ENCODE results near the gene UBXN6. TPM values are rescaled to one million over a fixed set of nuclear protein-coding genes. Genes with fewer than 3 reads are reported as not detected.

The UBXN6 gene
- total RNA-seq, 1 experiment from 2014 or later, result 31.6 TPM

DNA sequence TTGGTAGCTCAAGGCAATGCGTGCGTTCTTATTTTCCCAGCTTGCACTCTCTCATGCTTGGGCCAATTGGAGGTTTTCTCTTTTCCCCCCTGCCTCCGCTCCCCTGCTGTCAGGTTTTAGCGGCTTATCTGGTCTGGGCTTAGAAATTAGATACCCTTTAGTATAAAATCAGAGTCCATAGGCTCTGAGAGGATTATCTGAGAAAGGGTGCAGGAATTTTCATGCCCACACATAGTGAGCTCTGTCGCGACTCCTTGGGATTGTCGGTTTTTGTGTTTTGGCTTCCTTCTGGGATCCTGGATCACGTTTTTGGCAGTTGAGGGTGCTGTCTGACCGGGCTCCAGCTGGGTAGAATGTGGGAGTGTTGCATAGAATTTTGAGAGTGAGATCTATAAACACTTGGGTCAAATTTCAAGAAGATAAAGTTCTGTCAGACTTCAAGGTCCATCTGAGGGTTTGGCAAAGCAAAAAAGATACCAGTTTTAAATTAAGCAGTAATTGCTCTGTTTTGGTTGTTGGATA is 42.7 kb downstream of the UBXN6 start:
- DNase-seq (ENCODE audit: extremely low read depth, low read depth), result no peak

DNA sequence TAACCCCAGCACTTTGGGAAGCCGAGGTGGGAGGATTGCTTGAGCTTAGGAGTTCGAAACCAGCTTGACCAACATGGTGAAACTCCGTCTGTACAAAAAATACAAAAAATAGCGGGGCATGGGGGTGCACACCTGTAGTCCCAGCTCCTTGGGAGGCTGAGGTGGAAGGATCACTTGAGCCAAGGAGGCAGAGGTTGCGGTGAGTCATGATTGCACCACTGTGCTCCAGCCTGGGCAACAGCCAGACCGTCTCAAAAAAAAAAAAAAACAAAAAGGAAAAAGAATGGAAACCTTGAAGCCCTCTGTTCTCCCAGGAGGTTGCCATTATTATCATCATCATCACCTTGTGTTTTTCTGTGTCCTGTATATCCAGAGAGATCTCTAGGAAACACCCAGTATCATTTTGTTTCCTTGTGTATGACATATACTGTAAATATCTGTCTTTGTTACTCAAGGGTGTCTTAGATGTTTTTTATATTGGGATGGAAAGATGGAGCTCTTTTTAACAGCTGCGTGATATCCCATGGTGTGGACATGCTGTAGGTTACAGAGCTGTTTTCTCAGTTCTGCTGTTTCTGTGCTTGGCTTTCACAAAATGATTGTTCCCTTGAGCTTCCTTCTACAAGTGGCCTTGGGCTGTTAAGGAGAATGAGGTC is 43.3 kb downstream of the UBXN6 start:
- no peak for DNase-seq (ENCODE audit: extremely low read depth, low read depth)

DNA sequence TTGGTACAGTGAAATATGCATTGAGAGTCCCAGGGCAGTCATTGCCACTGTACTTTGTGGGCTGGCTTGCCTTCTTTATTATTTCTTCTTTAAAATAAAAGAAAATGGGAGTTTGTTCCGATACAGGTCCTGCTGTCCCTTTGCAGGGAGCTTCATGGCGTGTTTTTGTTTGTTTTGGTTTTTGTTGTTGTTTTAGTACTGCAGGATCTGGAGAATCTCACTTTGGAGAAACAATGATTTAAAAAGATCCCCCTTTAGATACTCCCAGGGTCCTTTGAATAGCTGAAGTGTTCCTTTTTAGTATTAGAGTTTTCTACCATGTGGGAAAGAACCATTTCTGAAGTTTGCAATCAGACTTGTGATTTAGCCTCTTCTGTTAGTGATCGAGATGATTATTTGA is 44.0 kb downstream of the UBXN6 start:
- DNase-seq (ENCODE audit: extremely low read depth, low read depth), result no peak

DNA sequence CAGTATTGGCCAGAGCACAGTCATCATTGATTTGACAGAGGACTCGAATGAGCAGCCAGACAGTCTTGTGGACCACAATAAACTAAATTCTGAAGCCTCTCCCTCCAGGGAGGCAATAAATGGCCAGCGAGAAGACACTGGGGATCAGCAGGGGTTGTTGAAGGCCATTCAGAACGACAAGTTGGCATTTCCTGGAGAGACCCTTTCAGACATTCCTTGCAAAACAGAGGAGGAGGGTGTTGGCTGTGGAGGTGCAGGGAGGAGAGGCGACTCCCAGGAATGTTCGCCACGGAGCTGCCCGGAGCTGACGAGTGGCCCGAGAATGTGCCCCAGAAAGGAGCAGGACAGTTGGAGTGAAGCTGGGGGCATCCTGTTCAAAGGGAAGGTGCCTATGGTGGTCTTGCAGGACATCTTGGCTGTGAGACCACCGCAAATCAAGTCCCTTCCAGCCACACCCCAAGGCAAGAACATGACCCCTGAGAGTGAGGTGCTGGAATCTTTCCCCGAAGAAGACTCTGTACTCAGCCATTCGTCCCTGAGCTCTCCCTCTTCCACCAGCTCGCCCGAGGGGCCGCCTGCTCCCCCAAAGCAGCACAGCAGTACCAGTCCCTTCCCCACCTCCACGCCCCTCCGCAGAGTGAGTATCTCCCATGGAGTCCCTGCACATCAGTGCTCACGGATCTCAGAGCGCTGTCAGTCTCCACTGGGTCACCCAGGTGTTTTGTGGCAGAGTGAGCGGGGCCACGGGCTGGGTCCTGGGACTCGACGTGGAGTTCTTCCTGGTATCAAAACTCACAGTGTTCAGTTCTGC is 48.3 kb downstream of the UBXN6 start:
- no peak for DNase-seq (ENCODE audit: extremely low read depth, low read depth)

DNA sequence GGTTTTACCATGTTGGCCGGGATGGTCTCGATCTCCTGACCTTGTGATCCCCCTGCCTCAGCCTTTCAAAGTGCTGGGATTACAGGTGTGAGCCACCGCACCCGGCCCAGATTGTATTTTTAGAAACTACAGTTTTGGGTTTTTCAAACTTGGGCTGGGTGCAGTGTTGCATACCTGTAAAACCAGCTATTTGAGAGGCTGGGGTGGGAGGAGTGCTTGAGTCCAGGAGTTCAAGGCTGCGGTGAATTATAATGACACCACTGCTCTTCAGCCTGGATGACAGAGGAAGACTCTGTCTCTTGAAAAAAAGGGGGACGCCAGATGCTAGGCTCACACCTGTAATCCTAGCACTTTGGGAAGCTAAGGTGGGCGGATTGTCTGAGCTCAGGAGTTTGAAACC is 51.0 kb downstream of the UBXN6 start:
- DNase-seq (ENCODE audit: extremely low read depth, low read depth), result no peak

DNA sequence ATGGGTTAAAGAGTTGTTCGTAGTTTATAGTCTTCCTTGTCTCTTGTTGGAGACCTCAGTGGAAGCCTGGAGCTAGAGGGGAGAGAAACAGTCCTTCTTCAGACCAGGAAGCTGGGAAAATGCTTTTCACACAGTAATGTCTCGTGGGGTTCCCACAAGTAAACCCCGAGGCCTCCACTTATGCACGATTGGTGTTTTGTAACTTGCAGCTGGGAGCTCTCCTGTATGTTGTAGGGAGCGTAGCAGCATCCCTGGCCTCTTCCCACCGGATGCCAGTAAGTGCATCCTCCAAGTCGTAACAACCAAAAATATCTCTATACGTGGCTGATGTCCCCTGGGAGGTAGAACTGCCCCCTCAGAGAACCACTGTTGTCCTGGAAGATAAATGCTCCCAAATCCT is 51.6 kb downstream of the UBXN6 start:
- no peak for DNase-seq (ENCODE audit: extremely low read depth, low read depth)

DNA sequence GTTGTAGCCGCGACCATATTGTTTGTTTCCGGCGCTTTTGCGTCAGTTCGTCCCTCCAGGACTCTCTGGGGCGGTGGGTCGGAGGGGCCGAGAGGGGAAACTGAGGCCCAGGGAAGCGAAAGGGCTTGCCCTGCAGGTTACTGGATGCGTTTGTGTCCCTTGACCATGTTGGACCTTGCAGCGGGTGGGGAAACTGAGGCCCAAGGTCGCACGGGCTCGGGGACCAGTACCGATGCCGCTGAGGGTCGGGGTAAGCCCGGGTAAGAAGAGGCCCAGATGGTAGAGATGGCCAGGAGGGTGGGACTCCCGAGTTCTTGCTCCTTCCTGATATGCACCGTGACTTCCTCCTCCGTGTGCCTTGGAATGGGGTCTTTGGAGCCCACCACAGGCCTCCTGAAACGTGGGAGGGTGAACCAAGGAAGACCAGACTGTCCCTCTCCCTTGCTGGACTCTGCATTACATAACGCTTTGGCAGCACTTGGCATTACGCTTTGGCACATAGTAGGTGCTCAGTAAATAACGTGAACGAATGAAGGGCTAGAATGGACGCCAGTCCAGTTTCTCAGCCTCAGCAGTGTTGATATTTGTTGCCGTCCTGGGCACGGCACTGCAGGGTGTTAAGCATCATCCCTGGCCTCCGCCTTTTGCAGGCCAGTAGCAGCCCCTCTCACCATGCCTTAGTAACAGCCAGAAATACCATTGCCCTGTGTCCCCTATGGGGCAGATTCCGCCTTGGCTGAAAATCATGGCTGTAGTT is 54.4 kb downstream of the UBXN6 start:
- DNase-seq (ENCODE audit: extremely low read depth, low read depth), result no peak

DNA sequence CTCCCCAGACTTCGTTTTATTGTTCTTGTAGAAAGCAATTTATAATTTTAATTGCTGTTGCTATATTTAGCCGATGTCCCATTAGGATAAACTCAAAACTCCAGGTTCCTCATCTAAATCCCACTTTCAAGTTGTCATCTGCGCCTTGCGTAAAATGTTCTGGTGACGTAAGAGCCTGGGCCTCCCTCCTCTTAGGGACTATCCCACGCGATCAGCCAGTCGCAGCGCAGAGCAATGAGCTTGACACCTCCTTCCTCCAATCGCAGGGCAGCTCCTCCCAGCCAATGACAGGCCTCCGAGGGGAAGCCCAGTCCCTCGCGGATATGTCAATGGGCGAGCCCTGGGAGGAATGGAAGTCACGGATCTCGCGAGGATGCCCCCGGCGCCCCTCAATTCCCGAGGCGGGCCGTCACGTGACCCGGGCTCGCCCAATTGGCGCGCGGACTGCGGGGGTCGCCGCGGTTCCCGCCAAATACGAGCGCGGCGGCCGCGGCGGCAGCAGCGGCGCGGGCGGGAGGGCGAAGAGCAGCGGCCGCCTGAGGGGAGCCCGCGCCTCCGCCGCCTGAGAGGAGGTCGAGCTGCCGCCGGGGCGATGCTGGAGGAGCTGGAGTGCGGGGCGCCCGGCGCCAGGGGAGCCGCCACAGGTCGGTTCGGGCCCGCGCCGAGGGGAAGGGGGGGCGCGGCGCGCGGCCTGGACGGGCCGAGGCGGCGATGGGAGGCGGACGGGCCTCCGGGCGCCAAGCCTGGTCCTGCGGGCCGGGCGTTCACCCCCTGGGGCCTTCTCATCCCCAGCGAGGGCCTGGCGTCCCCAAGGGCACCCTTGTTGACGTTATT is 55.2 kb downstream of the UBXN6 start, which contains the start of gene CHAF1A:
Gene CHAF1A, plus strand, starts transcription at position 470 of the 834 bp plus-strand sequence. Its CDS starts 123 bp downstream, at position 593.
- peak; percentile 99 for DNase-seq (ENCODE audit: extremely low read depth, low read depth)

DNA sequence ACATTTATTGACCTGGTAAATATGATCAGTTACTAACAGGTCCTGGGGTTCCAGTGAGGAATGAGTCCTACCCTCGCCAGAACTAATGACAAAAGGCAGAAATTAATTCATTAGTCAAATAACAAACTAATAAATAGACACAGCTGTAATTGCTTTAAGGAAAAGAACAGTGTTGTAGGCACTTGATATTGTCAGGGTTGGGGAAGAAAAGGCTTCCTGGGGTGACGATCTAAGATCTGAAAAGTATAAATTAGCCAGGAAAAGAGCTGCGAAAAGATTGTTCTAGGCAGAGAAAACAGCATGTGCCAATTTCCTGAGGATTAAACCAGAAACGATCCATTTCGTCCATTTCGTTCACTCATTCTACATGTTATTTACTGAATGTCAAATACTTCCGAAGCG is 55.8 kb downstream of the UBXN6 start:
- no peak for DNase-seq (ENCODE audit: extremely low read depth, low read depth)

DNA sequence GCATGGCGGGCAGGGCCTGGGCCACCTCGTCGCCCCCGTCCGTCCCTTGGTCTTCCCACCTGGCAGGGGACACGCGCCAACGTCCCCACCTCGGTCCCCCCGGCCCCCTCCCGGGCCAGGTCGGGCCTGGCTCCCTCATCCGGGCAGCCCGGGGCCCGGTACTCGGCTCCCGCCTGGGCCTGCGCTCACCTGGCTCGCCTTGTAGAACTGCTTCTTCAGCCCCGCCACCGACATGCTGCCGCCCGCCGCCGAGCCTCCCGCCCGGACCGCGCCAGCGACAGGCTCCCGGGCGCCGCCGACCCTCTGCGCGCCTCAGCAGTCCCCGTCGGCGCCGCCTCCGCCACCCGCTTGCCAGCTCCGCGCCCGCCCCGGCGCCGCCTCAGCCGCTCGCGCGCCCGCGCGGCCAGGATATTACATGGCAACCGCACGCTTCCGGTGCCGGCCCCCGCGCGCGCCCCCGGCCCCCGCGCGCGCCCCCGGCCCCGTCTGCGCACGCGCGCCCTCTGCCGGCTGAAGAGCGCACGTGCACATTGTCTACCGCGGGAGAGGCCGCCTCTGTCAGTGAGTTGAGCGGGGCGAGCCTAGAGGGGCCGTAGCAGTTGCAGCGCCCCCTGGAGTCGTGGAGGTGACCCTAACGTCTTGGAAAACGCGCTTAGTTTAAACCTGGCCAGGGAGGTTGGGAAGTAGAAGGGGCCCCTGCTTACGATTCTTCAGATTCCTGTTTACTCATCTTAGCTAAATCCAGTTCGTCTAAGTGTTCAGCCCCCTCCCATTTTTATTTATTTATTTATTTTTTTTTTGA is 57.3 kb downstream of the UBXN6 start, which contains the start of gene SH3GL1:
Gene SH3GL1, minus strand, starts transcription at position 413 of the 802 bp plus-strand sequence. Its CDS starts 179 bp downstream, at position 234.
- peak; percentile 78 for DNase-seq (ENCODE audit: extremely low read depth, low read depth)

DNA sequence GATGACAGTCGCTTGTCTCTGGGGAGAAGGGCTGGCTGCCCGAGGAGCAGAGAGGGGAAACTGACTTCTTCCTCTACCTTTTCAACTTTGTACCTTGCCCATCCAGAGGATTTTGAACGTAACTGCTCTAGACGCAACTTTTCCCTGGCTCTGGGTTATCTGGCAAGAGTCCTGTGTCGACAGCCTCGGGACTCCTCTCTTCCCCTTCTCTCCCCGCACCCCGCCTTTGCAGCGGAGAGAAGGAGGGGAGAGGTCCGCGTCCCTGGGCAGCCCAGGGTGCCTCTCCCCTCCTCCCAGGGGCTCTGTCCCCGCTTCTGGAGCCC is 57.8 kb downstream of the UBXN6 start:
- DNase-seq (ENCODE audit: extremely low read depth, low read depth), result no peak

DNA sequence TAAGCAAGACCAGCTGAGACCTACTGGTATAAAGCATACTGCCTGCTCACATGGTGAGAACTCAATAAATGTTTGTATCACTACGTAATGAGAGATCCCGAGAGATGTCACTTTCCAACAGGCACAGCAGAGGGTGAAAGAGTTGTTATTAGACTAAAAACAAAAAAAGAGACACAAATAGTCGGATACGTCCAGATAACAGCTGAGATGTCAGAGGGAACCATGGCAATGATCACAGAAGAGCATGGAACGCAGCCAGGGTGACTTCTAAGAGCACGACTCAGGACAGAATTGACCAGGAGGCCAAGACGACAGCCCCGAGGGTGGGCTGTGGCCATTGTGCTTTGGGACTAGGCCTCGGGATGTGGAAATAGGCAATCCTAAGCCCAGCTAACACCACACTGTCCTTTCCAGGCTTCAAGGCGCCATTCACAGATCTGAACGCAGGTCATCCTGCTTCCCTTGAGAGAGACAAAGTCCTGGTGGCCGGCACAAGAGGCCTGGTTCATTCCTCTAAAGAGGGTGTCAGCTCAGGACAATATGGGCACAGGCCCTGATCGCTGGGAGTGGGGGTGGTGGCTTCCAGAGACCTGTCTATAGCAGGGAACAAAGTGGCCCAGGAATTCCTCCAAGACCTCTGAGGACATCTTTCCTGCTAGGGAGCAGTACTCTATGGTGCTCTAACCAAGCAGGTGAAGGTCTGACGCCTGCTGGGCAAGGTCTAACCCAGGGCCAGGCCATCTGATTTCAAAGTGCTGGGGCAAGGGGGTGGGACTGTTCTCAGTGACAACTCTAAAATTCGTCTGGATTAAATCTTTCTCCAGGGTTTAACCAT is 60.4 kb downstream of the UBXN6 start:
- no peak for DNase-seq (ENCODE audit: extremely low read depth, low read depth)

Small RNA genes lying within 50 kb of the gene (small RNA-seq; reads per million reads assigned to genes)
- 0 reads per million in 2 experiments for gene MIR4746

Other genes with a start within 250 kb of the UBXN6 start
- 0.30 TPM in 1 of 2 replicates, not detected in the other for gene EBI3, start 228.3 kb downstream of the UBXN6 start, total RNA-seq (2014; rRNA removed; shearing (Covaris generic))
- gene YJU2, start 210.7 kb downstream of the UBXN6 start, total RNA-seq (2014; rRNA removed; shearing (Covaris generic)), result 13.9 and 15.7 TPM in 2 replicates
- not detected in 2 replicates for gene SHD, start 178.5 kb downstream of the UBXN6 start, total RNA-seq (2014; rRNA removed; shearing (Covaris generic))
- gene TMIGD2, start 155.4 kb downstream of the UBXN6 start, total RNA-seq (2014; rRNA removed; shearing (Covaris generic)), result not detected in 2 replicates
- not detected in 2 replicates for gene FSD1, start 153.2 kb downstream of the UBXN6 start, total RNA-seq (2014; rRNA removed; shearing (Covaris generic))
- gene STAP2, start 119.0 kb downstream of the UBXN6 start, total RNA-seq (2014; rRNA removed; shearing (Covaris generic)), result 2.6 TPM in 2 replicates
- gene MPND, start 114.2 kb downstream of the UBXN6 start, total RNA-seq (2014; rRNA removed; shearing (Covaris generic)), result 2.3 and 3.5 TPM in 2 replicates
- 31.1 and 36.6 TPM in 2 replicates for gene SH3GL1, start 57.2 kb downstream of the UBXN6 start, total RNA-seq (2014; rRNA removed; shearing (Covaris generic))
- gene CHAF1A, start 55.2 kb downstream of the UBXN6 start, total RNA-seq (2014; rRNA removed; shearing (Covaris generic)), result 10.8 and 13.1 TPM in 2 replicates
- gene HDGFL2, start 14.5 kb upstream of the UBXN6 start, total RNA-seq (2014; rRNA removed; shearing (Covaris generic)), result 15.1 and 15.6 TPM in 2 replicates
- gene PLIN4, start 60.7 kb upstream of the UBXN6 start, total RNA-seq (2014; rRNA removed; shearing (Covaris generic)), result 0.02 and 0.06 TPM in 2 replicates
- gene PLIN5, start 77.4 kb upstream of the UBXN6 start, total RNA-seq (2014; rRNA removed; shearing (Covaris generic)), result not detected in 2 replicates
- gene LRG1, start 82.2 kb upstream of the UBXN6 start, total RNA-seq (2014; rRNA removed; shearing (Covaris generic)), result 0.15 TPM in 1 of 2 replicates, not detected in the other
- 4.2 and 5.9 TPM in 2 replicates for gene SEMA6B, start 101.9 kb upstream of the UBXN6 start, total RNA-seq (2014; rRNA removed; shearing (Covaris generic))
- 1.4 and 1.5 TPM in 2 replicates for gene TNFAIP8L1, start 181.7 kb upstream of the UBXN6 start, total RNA-seq (2014; rRNA removed; shearing (Covaris generic))
- 184 and 191 TPM in 2 replicates for gene MYDGF, start 212.5 kb upstream of the UBXN6 start, total RNA-seq (2014; rRNA removed; shearing (Covaris generic))

Data from NCI-H460 (cell line).